ENCODE measurements around the gene SLC15A4.
"Not testable (repeated sequence)": the region's sequence is repeated elsewhere in the genome, so short reads cannot be mapped to it uniquely, and the experiment has no call there.

Gene SLC15A4

DNA sequence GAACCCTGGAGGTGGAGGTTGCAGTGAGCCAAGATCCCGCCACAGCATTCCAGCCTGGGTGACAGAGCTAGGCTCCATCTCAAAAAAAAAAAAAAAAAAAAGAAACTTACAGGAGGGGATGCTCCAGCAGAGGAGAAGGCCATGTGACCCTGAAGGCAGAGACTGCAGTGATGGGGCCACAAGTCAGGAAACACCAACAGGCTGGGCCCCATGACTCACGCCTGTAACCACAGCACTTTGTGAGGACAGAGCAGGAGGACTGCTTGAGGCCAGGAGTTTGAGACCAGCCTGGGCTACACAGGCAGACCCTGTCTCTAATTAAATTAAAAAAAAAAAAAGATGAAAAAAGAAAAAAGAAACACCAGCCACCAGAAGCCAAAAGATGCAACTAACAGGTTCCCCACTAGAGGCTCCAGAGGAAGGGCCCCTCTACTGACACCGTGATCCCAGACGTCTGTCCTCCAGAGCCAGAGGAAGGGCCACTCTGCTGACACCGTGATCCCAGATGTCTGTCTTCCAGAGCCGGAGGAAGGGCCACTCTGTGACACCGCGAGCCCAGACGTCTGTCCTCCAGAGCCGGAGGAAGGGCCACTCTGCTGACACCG lies 20.4 kb upstream of the SLC15A4 start:
- DNase-seq (ENCODE audit: low read depth in 3 of 3), result no peak

DNA sequence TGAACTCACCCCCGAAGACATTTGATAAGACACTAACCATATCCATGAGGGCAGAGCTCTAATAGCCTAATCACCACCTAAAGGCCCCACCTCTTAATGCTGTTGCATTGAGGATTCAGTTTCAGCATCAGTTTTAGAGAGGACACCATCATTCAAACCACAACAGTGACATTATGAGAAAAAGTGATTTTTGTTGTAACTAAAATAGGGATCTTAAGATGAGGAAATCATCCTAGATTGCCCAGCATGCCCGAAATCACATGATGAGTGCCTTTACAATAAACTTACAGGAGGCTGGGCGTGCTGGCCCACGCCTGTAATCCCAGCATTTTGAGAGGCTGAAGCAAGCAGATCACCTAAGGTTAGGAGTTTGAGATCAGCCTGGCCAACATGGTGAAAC lies 19.8 kb upstream of the SLC15A4 start:
- no peak for DNase-seq (ENCODE audit: low read depth in 3 of 3)

DNA sequence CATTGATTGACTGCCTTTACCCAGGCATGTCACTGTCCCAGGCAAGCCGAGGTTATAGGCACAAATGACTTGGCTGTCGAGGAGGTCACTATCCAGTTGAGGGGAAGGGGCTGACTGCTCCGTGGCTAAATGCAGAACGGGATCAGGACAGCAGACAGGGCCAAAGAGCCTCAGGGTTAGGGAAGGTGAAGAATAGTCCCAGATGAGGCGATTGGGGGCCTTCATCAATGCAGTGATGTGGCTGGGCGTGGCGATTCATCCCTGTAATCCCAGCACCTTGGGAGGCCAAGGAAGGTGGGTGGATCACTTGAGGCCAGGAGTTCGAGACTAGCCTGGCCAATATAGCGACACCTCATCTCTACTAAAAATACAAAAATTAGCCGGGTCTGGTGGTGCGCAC lies 18.8 kb upstream of the SLC15A4 start:
- DNase-seq (ENCODE audit: low read depth in 3 of 3), result no peak

DNA sequence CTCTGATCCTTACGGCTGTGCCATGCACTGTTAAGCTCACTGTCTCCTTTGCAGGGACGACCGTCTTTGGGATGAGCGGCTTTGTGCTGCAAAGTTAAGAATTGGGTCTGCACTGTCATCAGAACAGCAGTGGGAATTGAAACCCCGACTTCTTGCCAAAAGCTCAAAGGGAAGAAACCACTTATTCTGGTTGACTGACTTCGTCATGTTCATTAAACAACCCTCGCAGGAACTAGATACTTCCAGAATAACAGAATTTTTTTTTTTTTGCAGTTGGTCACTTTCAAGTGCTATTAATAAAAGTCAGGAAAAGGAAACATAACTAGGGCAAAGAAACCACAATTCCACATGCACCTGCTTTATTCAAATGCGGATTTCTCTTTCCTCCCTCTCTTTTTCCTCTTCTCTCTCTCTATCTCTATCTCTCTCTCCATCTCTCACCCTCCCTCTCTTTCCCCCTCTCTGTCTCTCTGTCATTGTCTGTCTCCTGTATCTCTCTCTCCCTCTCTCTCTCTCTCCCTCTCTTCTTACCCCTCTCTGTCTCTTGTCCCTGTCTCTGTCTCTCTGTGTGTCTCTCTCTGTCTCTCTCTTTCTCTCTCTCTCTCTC lies 17.2 kb upstream of the SLC15A4 start:
- DNase-seq (ENCODE audit: low read depth in 3 of 3), result no peak

DNA sequence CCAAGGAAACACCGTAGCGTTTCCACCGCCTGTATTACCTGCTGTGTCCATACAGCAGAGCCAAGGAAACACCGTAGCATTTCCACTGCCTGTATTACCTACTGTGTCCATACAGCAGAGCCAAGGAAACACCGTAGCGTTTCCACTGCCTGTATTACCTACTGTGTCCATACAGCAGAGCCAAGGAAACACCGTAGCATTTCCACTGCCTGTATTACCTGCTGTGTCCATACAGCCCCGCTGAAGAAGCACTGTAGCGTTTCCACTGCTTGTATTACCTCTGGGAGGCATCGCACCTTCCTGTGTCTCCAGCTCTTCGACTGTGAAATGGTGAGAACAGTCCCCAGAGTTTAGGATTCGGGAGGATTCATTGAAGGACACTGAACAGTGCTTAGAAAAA lies 16.1 kb upstream of the SLC15A4 start:
- not testable (repeated sequence) for DNase-seq (ENCODE audit: low read depth in 3 of 3)

DNA sequence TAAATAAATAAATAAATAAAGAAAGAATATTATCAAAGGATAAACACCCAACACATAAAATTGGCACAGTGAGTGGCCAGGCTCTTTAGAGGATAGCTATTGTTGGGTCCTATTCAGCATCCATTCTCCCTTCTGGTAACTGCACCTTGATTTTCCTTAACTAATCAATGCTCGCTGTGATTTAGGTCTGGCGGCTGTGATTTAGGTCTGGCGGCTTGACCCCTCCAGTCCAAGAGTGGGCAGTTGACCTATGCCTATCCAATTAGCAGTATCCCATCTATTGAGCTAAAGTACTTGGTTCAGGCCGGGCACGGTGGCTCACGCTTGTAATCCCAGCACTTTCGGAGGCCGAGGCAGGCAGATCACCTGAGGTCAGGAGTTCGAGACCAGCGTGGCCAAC lies 9.7 kb upstream of the SLC15A4 start:
- no peak for DNase-seq (ENCODE audit: low read depth in 3 of 3)

DNA sequence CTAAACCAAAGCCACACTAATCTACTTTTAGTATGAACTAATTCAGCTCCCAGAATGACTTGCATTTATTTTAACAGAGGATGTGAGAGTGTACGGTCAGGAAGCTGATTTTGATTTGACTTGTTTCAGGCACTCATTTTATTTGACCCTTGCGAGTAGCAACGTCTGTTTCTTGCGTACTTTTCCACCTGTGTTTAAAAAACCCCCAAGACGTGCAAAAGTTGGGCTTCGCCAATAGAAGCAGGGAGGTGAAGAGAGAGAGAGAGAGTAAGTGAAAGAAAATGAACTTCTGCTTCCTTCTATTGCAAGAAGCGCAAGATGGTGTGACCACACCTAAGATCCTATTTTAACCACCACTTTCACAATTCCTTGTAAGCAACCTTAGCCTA lies 6.7 kb upstream of the SLC15A4 start:
- DNase-seq (ENCODE audit: low read depth in 3 of 3), result no peak

DNA sequence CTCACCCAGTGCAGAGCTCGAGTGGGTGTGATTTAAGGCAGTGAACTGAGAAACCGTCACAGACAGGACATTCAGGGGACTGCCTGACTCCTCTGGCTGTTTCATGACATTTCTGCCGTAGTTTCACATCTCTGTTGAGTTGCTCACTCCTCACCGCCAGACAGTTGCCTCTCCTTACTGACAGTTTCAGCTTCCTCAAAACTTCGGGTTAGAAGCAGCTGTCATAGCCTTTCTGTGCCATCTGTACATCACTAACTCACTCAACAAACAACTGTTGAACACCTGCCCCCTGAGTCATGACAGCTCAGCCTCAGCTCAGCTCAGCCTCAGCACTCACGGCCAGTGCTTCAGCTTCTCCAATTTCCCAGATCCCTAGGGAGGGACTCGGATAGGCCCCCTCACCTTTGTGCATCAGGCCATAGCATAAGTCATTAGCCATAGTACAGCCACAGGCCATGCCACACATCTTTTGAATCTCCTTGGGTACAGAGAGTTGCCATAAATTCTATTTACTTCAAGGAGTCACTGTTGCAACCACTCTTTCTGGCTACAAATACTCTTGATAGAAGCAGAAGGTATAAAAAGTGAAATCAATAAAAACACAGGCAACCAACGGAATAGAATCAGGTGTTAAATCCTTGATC lies 6.2 kb upstream of the SLC15A4 start:
- no peak for DNase-seq (ENCODE audit: low read depth in 3 of 3)

DNA sequence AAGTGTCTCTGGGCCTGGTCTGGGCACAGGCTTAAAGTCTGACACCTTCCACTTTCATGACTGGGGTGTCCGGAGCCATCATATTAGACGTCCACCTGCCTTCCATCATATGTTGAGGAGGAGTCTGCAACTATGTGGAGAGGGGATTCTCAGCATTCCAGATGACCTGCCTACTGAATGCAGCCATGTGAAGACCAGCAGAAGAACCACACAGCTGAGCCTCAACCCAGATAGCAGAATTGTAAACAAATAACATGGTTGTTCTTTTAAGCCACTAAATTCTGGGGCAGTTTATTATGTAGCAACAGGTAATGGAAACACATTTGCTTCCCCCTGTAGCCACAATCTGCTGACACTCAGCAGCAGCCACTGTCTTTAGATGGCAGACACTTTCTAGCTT lies 4.0 kb upstream of the SLC15A4 start:
- DNase-seq (ENCODE audit: low read depth in 3 of 3), result no peak

DNA sequence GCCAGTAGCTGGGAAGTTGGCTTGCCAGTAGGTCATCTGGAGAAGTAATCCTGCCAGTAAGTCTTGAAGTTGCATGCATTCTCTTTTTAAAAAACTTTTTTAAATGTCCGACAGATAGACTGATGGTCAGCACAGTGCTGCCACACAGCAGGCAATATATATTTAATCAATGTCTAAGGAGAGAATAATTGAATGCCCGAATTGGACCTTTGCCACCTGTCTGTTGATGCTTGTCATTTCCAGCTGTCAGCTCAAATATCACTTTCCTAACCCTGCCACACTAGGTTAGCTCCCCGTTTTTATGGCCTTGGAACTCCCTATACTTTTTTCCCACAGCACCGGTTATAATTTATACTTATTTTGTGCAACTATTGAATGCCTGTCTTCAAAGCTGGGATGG lies 2.1 kb upstream of the SLC15A4 start:
- DNase-seq (ENCODE audit: low read depth in 3 of 3), result no peak

DNA sequence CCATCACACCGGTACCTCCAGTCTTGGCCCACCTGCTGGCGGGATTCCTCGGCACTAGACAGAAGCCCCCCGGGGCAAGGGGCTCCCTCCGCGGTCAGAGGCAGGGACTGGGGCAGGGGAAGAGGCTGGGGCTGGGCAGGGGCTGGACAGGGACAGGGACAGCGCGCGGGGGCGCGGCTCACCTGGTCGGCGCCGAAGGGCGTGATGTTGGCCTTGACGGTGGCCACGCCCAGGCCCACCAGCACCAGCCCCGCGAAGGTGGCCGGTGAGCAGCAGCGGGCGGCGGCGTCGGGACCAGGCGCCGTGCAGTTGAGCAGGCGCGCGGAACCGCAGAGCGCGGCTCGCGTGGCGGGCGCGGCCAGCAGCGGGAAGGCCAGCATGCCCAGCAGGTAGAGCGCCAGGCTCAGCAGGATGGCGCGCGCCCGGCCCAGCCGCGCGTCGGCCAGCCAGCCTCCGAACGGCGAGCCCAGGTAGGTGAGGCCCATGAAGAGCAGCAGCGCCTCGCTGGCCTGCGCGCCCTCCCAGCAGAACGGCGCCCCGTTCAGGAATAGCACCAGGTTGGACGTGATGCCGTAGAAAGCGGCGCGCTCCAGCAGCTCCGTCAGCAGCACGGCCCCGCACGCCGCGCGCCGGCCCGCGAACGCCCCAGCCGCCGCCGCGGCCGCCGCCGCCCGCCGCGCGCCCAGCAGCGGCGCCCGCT lies 392 bp downstream of the SLC15A4 start:
- peak in 1 of 3 experiments; percentile 16 for DNase-seq (ENCODE audit: low read depth in 3 of 3)

DNA sequence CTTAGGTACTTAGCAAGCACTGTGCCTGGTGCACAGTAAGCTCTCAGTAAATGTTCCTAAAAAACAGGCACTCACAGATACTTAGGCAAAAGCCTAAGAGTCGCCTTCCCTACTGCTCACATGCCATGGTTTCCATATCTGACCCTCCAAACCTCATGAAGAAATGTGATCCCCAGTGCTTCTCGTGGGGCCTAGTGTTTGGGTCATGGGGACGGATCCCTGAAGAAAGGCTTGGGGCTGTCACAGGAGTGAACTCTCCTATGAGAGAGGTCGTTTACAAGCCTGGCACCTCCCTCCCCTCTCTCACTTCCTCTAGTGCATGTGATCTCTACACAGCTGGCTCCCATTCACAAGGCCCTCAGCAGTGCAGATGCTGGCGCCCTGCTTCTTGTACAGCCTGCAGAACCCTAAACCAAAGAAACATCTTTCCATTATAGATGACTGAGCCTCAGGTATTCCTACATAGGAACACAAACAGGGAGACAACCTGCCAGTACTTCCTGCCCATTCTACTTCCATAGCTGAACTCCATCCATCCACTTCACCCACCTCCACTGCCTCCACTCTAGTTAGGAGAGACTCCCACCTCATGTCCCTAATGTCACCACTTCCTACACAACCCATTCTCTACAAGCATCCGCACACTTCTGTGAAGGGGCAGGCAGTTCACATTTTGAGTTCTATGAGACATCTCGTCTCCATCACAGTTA lies 2.9 kb downstream of the SLC15A4 start:
- DNase-seq (ENCODE audit: low read depth in 3 of 3), result no peak

DNA sequence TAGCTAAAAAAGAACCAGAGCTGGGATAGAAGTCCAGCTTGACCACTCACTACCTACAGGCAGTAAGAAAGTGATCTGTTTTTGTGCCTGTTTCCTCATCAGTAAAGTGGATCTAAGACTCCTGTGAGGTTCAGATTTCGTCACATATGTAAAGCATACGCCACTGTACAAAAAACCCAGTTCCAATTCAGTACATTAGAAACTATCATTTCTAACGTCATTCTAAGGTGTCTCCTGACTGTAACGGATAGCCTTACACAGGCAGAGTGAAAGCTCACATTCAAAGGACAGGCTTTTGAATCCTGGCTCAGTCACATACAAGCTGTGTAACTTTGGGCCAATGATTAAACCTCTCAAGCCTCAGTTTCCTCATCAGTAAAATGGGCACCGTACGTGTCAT lies 3.5 kb downstream of the SLC15A4 start:
- no peak for DNase-seq (ENCODE audit: low read depth in 3 of 3)

DNA sequence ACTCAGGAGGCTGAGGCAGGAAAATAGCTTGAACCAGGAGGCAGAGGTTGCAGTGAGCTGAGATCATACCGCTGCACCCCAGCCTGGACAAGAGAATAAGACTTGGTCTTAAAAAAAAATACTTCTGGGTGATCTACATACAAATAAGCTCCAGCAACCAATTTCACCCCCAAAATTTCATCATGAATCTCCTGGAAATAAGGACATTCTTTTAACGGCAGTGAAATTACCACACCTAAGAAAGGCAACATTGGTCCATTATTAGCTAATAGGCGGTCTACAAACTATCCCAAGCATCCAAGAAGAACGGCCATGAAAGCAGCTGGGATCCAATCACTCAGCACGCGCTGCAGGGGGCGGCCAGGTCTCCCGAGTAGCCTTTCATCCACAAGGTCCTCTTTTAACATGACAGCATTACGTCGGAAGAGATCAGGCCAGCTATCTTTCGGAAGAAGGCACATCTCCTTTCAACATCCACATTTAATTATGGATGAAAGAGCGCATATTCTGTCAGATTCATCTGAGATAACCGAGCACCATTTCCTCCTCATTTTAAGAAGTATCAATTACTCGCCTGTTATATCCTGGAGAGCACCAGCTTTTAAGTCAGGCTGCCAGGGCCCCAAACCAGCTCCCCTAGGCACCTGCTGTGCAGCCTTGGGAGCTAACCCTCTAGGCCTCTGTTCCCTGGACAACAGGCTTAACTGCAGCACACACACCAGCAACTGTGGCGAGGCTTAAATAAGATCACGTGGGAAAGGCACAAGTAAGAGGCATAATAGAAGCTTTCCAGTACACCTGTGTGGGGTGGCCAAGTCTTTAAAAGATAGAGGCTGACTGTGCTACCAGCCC lies 4.2 kb downstream of the SLC15A4 start:
- DNase-seq (ENCODE audit: low read depth in 3 of 3), result no peak

DNA sequence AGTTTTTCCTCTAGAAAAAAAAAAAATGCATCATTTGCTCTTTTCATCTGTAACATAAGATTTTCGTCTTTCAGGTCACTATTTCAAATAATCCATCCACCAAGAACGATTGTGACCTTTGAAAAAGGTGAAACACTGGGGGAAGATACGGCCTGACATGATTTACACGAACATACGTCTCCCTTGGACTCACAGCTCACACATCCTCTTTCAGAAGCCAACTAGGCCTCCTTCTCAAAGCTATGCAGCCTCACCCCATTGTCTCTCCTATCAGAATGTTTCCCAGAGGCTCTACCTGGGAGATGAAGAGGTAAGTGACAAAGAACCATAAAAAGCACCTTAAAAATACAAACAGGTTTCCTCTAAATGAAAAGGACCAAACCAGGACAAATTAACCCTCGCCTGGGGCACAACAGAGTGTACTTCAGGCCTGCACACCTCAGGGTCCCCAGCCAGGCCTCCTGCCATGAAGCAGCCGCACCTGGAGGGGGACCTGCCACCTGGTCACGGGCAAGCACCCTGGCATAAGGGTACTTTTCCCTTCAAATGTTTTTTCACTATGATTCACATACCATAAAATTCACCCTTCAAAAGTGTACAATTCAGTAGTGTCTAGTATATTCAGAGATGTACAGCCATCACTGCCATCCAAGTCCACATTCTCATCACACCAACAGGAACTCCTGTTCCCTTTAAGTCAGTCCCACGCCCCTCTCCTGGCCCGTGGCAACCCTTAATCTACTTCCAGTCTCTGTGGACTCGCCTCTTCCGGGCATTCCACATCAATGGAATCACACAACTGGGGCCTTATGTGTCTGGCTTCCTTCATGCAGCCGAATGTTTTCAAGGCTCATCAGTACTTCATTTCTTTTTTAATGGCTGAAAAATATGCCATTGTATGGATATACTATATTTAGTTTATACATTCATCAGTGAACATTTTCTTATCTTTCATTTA lies 5.4 kb downstream of the SLC15A4 start:
- no peak for DNase-seq (ENCODE audit: low read depth in 3 of 3)

DNA sequence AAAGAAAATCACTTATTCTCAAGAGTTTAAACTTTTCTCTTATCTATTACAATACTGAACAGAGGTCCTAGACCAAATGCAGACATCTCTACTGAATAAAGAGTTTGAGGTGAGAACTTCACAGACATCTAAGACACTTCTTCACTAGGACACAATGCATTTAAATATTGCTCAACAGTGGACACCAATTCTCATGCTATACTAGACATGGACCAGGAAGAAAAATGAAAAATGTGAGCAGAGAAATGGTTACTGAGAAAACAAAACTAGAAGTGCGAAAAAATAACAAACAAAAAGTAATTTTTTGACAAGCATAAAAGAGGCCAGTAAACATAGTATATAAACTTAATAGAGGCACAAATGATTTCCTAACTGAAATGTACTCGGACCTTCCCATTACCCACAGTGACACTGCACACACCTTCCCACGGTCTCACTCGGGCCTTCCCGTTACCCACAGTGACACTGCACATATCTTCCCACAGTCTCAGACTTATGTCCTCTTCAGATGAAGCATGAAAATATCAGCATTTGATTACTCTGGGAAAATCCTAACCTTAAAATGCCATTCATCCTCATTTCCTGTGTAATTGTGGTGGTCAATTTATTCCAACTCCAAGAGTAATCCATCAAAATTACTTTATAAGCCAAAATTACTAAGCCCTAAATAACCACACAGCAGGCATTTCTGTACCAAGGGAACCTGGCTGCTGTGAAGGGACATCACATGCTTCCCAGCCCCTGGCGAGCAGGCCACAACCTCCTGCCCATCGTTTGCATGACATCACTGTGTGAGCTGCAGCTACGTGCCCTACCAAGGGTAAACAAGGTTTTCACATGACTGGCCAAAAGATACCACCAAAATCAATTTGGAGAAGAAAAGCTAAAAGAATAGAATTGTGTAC lies 6.4 kb downstream of the SLC15A4 start:
- no peak for DNase-seq (ENCODE audit: low read depth in 3 of 3)

DNA sequence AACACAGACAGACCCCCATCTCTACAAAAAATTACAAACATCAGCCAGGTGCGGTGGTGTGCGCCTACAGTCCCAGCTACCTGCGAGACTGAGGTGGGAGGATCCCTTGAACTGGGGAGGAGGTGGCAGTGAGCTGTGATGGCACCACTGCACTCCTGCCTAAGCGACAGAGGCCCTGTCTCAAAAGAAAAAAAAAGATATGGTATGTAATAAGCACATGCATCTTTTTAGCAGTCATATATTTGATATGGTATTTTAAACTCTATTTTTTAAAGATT lies 7.2 kb downstream of the SLC15A4 start:
- no peak for DNase-seq (ENCODE audit: low read depth in 3 of 3)

DNA sequence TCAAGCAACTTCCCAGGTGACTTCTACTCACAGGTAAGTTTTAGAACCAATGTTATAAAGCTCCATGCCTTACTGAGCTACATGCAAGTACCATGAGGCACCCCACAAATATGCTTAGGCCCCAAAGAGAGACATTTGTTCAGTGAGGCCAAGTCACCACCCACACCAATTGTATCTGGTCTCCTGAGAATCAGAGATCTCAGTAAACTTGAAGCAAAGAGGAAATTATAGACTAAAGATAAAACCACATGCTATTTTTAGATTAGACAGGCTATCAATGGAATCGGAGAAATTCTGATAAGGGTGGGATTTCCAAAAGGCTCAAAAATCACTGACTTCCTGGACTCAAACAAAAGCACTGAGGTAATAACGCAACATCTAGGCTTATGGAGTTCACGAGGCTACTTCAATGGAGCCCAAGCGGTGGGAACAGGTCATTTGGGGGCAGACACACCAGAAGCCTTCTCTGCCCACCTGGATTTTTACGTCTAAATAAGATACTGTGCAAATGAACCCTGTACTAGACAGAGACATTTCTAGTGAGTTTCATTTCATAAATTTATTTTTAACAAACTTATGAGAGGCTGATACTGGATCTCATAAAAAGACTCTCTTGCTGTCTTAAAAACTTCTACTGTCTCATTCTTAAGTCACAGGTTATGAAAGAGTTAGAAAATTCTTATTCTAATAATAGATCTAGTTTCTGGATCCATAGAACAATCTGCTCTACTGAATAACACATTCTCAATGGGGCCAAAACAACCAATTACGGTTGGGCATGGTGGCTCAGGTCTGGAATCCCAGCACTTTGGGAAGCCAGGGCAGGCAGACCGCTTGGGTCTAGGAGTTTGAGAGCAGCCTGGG lies 7.7 kb downstream of the SLC15A4 start:
- no peak for DNase-seq (ENCODE audit: low read depth in 3 of 3)
